Thymus (tissue), 11 donors: ENCODE results near the gene SLC6A19. TPM values are rescaled to one million over a fixed set of nuclear protein-coding genes. Genes with fewer than 3 reads are reported as not detected.

ENCODE experiments used
- DNase-seq, 9 donors: peaks; one replicate each; pipeline ENCODE4 v3.0.0-alpha.2; 2013; ENCODE audit warnings: low spot score in 9 of 9, low read depth in 6 of 9, missing footprints in 1 of 9
- H3K27ac ChIP-seq, 2 donors: one replicate each; pipeline ENCODE4 v1.5.1; 2013; ENCODE audit warnings: control low read depth in 1 of 2, low read depth in 1 of 2, low read length in 1 of 2, mild to moderate bottlenecking in 1 of 2, moderate library complexity in 1 of 2
- H3K27me3 ChIP-seq, 2 donors: one replicate each; pipeline ENCODE4 v1.5.1; 2013; ENCODE audit warnings: low read length in 1 of 2; ENCODE audit not compliant: control insufficient read depth in 2 of 2, insufficient read depth in 1 of 2
- H3K36me3 ChIP-seq, 2 donors: one replicate each; pipeline ENCODE4 v1.5.1; 2013; ENCODE audit warnings: low read length in 1 of 2, mild to moderate bottlenecking in 1 of 2, moderate library complexity in 1 of 2; ENCODE audit not compliant: control insufficient read depth in 2 of 2, insufficient read depth in 2 of 2
- H3K4me1 ChIP-seq, 2 donors: one replicate each; pipeline ENCODE4 v1.5.1; 2013; ENCODE audit warnings: low read length in 2 of 2; ENCODE audit not compliant: control insufficient read depth in 2 of 2, insufficient read depth in 2 of 2
- H3K4me3 ChIP-seq, 2 donors: one replicate each; pipeline ENCODE4 v1.5.1; 2013; ENCODE audit warnings: low read length in 2 of 2, control low read depth in 1 of 2, mild to moderate bottlenecking in 1 of 2
- H3K9me3 ChIP-seq, 2 donors: one replicate each; pipeline ENCODE4 v1.5.1; 2013; ENCODE audit warnings: low read length in 1 of 2, mild to moderate bottlenecking in 1 of 2; ENCODE audit not compliant: control insufficient read depth in 2 of 2, insufficient read depth in 1 of 2
- WGBS: extraction: QIAGEN DNeasy Blood & Tissue Kit; methylation state at CpG from one replicate; pipeline ENCODE4 v1.1.7; 2013; 5-methylcytosine and 5-hydroxymethylcytosine counted together
- polyA plus RNA-seq: library from polyadenylated mRNA; stranded (reverse); fragments of 200-250 nt; gene quantifications from one replicate; pipeline ENCODE4 v1.2.3, GENCODE V29; 2013
- total RNA-seq: library from RNA; stranded (reverse); fragments of 120-200 nt; gene quantifications from one replicate; pipeline ENCODE4 v1.2.4, GENCODE V29; 2013
- donor health status: healthy.

Gene SLC6A19
- total and polyA plus RNA-seq, 2 donors, result 0.09 to 0.16 TPM

GRCh38 chr5:1164696-1165630, 36.4 kb upstream of the SLC6A19 start:
- Histone ChIP-seq H3K9me3 (no peaks in the 10 kb centered on the region), H3K36me3 (no peaks in the 10 kb centered on the region), H3K4me1 (peaks cover 11 to 23% of the 10 kb centered on the region in 2 donors), H3K27me3 (peaks cover 0 to 39% of the 10 kb centered on the region in 2 donors), H3K4me3 (no peak overlapping the region), H3K27ac (no peak overlapping the region)
- DNase-seq, result no peak
- WGBS, result 82% methylated on average over 27 of the region's 27 CpGs

DNA sequence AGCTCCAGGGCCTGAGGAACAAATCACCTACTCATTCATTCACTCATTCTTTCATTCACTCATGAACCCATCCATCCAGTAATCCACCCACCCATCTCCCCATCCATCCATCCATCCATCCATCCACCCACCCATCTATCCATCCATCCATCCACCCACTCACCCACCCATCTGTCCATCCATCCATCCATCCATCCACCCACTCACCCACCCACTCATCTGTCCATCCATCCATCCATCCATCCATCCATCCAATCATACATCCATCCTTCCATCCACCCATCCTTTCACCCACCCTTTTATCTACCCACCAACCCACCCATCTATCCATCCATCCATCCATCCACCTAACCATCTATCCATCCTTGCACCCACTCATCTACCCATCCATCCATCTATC, 35.5 kb upstream of the SLC6A19 start:
- Histone ChIP-seq H3K27me3 (peaks cover 0 to 33% of the 10 kb centered on the region in 2 donors), H3K4me1 (peaks cover 11 to 23% of the 10 kb centered on the region in 2 donors), H3K9me3 (no peaks in the 10 kb centered on the region), H3K27ac (no peak overlapping the region), H3K4me3 (no peak overlapping the region), H3K36me3 (no peaks in the 10 kb centered on the region)
- no peak for DNase-seq

DNA sequence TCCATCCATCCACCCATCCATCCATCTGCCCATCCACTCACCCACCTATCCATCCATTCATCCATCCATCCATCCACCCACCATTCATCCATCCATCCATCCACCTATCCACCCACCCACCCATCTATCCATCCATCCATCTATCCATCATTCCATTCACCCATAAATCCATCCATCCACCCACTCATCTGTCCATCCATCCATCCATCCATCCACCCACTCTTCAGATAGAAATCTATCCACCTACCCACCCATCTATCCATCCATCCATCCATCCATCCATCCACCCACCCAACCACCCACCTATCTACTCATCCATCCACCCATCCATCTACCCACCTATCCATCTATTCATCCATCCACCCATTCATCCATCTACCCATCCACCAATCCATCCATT, 35.0 kb upstream of the SLC6A19 start:
- H3K27ac ChIP-seq, result no peak overlapping the region
- H3K36me3 ChIP-seq, result no peaks in the 10 kb centered on the region
- H3K9me3 ChIP-seq, result no peaks in the 10 kb centered on the region
- DNase-seq, result no peak
- H3K4me3 ChIP-seq, result no peak overlapping the region
- H3K27me3 ChIP-seq, result peaks cover 0 to 28% of the 10 kb centered on the region in 2 donors
- peaks cover 8 to 19% of the 10 kb centered on the region in 2 donors for H3K4me1 ChIP-seq

DNA sequence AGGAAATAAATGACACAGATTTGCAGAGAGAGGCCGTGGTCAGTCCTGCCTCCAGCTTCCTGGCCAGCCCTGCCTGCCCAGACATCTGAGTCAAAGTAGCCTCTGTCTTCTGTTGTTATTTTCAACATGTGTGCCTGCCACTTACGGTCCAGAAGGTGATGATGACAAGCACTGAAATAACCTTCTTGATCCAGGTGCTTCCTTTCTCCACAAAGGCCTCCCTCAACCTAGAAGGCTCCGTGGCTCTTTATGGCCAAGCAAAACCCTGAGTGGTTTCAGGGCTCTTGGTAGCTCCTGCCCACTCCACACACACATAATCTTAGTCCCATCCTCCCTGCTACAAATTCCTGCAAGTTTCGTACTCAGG, 34.1 kb upstream of the SLC6A19 start:
- Histone ChIP-seq H3K36me3 (no peaks in the 10 kb centered on the region), H3K4me1 (peaks cover 7 to 15% of the 10 kb centered on the region in 2 donors), H3K9me3 (no peaks in the 10 kb centered on the region), H3K27me3 (peaks cover 0 to 28% of the 10 kb centered on the region in 2 donors), H3K4me3 (no peak overlapping the region), H3K27ac (no peak overlapping the region)
- DNase-seq, result no peak
- 19% methylated on average over 4 of the region's 4 CpGs for WGBS

DNA sequence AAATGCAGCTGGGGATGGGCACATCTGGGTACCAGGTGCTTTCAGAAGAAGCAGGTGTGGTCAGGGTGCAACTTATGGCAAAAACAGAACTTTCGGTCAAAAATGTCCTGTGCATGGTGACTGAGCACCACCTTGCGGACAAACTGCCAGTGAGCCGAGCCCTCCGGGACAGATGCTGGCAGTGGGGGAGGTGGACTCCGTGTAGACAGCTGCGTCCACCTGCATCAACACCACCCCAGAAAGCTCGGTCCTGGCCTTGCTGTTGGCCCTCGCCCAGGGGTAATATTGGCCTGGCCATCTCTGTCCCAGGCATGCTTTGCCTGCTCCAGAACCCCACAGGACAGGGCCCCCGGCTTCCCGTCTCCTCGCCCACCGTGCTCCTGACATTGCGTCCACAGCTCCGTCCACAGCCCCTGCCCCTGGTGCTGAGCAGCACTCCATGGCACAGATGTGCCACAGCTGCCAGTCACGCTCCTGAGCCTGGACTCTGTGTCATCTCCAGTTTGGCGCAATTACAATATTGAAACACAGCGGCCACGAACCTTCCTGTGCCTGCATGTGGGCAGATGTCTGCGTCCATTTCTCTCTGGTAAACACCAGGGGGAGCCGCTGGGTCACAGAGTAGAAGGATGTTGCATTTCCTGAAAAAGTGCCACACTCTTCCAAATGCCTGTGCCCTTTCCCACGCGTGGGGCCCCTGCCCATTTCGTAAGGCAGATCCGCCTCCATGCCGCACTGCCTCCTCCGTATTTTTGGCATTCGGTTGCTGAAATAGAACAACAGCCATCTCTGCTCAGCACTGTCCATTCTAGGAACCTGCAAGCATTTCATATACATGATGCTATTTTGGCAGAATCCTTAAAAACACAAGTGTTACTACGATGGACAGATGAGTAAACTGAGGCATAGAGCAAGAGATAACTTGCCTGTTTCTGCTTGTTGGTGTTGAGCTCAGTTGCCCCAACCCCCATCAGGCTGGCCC, 33.4 kb upstream of the SLC6A19 start:
- WGBS, result 25% methylated on average over 28 of the region's 28 CpGs
- Histone ChIP-seq H3K27me3 (peaks cover 0 to 28% of the 10 kb centered on the region in 2 donors), H3K27ac (no peak overlapping the region), H3K4me1 (peaks cover 11 to 20% of the 10 kb centered on the region in 2 donors), H3K9me3 (no peaks in the 10 kb centered on the region), H3K36me3 (no peaks in the 10 kb centered on the region), H3K4me3 (no peak overlapping the region)
- peak; percentile 47 to 85 (median 68) for DNase-seq

- no peaks in the 10 kb centered on the region for H3K36me3 ChIP-seq
- peaks cover 0 to 24% of the 10 kb centered on the region in 2 donors for H3K27me3 ChIP-seq
- DNase-seq, result no peak
- no peaks in the 10 kb centered on the region for H3K9me3 ChIP-seq
- no peak overlapping the region for H3K4me3 ChIP-seq
- H3K4me1 ChIP-seq, result peaks cover 11 to 21% of the 10 kb centered on the region in 2 donors
- WGBS, result 95% methylated on average over 16 of the region's 16 CpGs
- H3K27ac ChIP-seq, result no peak overlapping the region
Measured at GRCh38 chr5:1168796-1169195, 32.6 kb upstream of the SLC6A19 start.

GRCh38 chr5:1169211-1170115, 31.9 kb upstream of the SLC6A19 start:
- H3K27me3 ChIP-seq, result peaks cover 0 to 21% of the 10 kb centered on the region in 2 donors

GRCh38 chr5:1171340-1171941, 30.0 kb upstream of the SLC6A19 start:
- no peak overlapping the region for H3K27ac ChIP-seq
- DNase-seq, result no peak
- H3K4me1 ChIP-seq, result peaks cover 11 to 24% of the 10 kb centered on the region in 2 donors
- no peak overlapping the region for H3K4me3 ChIP-seq
- H3K27me3 ChIP-seq, result peaks cover 0 to 10% of the 10 kb centered on the region in 2 donors
- H3K36me3 ChIP-seq, result no peaks in the 10 kb centered on the region
- WGBS, result 87% methylated on average over 15 of the region's 15 CpGs
- peaks cover 0 to 10% of the 10 kb centered on the region in 2 donors for H3K9me3 ChIP-seq

More at GRCh38 chr5:1169211-1170115, 31.9 kb upstream of the SLC6A19 start:
- Histone ChIP-seq H3K27ac (no peak overlapping the region), H3K4me3 (no peak overlapping the region), H3K9me3 (peaks cover 0 to 2% of the 10 kb centered on the region in 2 donors), H3K36me3 (no peaks in the 10 kb centered on the region), H3K4me1 (peaks cover 11 to 21% of the 10 kb centered on the region in 2 donors)
- no peak for DNase-seq
- WGBS, result 96% methylated on average over 33 of the region's 33 CpGs
